HG03439 (cell line): ENCODE results near the gene ELMO3.
A peak's percentile ranks its signal among the peaks of the same experiment; 100 is the strongest.

ENCODE experiments used
- ATAC-seq: cut with Tn5 transposase; IDR thresholded peaks from one replicate; pipeline ENCODE4 v1.9.1; 2021; ENCODE audit warnings: mild to moderate bottlenecking, moderate library complexity; ENCODE audit not compliant: unreplicated experiment

Gene ELMO3

DNA sequence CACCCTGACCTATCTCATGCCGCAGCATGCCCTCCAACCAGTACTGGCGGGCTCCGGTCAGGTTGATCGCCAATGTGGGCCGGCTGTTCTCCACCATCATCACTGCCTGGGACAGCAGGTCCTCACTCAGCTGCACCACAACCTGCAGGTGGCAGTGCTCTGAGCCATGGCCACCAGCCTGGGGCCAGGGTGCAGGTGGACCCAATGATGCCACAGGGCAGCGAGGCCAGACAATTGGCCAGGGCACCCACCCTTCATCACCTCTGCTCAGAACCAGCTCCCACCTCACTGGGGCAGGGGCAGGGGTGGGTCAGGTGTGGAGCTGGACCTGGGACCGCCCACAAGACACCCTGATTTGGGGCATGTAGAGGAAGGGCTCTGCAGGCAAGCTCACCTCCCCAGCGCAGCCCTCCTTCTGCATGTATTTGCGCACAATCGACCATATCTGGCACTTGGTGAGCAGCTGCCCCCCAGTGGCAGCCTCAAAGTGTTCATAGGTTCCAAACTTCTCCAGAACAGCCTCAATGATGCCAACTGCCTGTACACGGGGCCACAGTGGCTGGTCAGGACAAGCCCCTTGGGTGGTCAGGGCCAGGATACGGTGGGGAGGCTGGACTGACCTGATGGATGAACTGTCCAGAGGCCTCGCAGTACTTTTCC is 19.4 kb upstream of the ELMO3 start:
- ATAC-seq, result no peak

DNA sequence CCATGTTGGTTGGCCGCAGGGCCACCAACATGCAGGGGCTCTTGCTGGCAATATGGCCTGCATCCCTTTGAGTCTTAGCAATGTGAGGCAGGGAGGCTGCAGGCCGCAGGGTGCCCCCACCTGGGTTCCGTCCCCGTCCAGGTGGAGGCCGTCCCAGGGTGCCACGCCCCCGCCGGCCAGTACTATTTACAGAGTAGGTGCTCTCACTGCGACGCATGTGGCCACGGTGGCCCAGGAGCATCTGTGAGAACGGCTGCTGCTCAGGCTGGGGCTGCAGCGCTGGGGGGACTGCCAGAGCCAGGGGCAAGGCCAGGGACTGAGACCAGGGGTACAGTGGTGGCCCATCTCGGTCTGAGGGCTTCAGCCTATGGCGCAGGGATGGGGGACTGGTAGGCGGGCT is 18.8 kb upstream of the ELMO3 start:
- no peak for ATAC-seq

- ATAC-seq, result no peak
These were observed 17.6 kb upstream of the ELMO3 start for GRCh38 chr16:67181346-67181745.

DNA sequence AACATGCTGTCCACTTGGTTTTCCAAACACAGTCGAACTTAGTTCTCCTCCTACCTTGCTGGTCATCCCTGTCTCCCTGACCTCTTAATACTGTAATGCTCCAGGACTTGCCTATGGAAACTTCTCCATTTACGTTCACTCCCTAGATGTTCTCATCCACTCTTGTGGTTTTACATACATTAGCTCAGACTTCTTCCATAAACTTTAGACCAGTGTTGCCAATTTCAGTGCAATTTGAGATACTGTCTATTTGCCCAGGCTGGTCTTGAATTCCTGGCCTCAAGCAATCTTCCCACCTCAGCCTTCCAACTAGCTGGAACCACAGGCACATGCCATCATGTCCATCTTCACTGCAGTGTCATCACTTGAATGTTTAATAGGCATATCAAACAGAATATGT is 16.6 kb upstream of the ELMO3 start:
- no peak for ATAC-seq

DNA sequence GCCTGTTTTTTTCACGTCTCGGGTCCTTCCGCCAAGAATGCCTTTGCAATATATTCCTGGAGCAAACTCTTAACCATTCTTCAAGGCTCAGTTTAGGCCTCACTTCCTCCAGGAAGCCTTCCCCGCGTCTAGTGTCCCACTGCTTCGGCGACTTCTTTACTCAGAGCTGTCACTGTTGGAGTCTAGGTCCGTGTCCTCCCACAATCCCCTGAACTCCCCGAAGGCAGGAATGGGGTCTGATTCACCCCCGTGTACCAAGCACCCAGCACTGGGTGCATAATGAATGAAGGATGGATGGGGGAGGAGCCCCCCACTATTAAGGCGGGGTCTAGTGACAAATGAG is 15.7 kb upstream of the ELMO3 start:
- ATAC-seq, result no peak

DNA sequence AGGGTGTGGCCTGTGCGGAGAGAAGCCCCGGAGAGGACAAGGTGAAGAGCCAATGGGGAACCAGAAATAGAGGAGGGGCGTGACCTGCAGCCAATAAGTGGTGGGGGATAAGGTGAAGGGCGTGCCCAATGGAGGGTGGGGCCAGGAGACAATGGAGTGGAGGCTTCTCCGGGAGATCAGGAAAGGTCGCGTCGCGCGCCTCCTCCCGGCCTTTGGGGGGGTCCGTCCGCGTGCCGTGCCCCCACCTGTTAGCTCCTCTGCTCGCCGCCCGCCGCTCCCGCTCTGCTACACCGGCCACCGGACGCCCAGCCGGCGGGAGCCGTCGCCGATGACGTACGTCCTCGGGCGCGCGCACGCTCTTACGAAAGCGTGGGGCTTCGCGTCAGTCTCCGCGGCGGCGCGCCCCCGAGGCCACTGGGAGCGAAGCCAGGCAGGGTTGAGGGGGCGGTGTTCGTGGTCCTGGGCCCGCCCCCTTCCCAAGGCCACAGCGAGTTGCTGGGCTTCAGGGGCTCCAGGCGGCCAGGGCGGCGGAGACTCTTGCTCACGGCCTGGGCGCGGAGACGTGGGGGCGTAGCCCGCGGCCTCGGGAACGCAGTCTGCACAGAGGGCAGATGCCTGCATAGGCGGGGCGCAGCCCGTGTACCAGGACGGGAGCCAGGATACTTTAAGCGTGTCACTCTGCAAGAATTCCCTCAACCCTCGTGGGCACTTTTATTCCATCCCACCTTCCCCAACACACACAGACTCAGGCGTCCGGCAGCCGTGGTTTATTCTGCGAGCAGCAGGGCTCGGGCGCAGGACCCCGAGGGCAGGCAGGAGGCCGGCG is 15.1 kb upstream of the ELMO3 start, which contains the start of gene MATCAP1:
MATCAP1 (minus strand) TSS at position 337 of the 826 bp plus-strand sequence. CDS start 3,353 bp downstream, outside the sequence.
- peak; percentile 82 for ATAC-seq

DNA sequence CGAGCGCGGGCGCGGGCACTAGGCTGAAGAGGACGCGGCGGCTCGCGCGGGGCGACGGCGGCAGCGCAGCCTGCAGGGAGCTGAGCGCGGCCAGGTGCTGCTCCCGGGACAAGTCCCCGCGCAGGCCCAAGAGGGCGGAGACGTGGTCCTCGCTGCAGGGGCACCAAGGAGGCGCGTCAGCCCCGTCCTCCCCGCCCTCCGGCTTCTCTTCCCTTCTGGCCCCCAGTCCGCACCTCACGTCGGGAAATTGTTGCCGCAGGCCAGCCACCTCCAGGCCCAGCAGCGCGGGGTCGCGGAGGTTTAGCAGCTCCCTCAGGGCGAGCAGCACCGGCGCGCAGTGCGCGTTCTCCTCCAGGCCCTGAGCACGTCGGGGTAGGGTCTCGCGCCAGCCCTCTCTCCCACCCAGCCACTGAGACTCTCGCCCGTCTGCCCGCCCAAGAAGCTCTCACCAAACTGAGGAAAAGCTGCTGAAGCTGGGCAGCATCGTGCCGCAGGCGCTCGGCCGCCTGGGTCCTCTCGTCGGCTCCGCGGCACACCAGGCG is 14.4 kb upstream of the ELMO3 start:
- ATAC-seq, result peak; percentile 7

- ATAC-seq, result no peak
These were observed 13.8 kb upstream of the ELMO3 start for GRCh38 chr16:67184995-67185650.

DNA sequence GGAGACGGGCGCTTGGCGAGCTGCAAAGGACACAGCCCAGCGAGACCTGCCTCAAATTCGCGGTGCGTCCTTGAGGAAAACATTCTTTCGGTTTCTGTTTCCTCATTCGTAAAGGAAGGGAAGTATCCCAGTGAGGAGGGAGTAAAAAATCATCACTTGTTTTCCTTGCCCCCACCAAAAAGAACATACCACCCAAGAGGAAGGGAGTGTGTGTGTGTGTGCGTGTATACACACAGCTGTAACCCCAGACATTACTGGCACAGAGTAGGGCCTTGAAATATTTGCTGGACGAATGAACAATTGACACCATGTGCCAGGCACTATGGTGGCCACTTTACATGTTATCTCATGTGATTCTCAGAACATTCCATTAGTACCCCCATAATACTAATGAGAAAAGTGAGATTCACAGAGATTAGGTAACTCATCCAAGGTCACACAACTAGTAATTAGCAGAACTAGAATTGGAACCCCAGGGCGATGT is 13.2 kb upstream of the ELMO3 start:
- no peak for ATAC-seq

- ATAC-seq, result no peak
These were observed 12.4 kb upstream of the ELMO3 start for GRCh38 chr16:67186550-67186950.

- ATAC-seq, result no peak
These were observed 11.6 kb upstream of the ELMO3 start for GRCh38 chr16:67187175-67187890.

DNA sequence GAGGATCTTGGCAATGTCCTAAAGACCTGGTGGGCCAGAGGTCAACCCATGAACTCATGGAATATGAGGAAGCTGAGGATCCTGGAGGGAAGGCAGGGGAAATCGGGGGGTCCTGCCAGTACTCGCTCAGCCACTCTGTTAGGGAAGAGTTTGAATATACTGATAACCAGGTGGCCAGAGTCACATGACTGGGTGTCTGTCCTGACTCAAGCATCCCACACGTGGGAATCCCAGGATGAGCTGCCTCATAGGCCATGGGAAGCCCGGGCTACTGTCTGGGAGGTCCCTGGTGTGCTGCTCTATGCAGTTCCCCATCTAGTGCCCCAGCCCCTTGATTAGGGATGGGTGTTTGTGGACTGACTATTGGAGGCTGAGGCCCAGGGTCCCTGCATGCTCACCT is 10.6 kb upstream of the ELMO3 start:
- no peak for ATAC-seq

GRCh38 chr16:67188798-67189197 is 10.1 kb upstream of the ELMO3 start:
- ATAC-seq, result no peak

- no peak for ATAC-seq
These were observed 8.9 kb upstream of the ELMO3 start, which contains the start of gene EXOC3L1 for GRCh38 chr16:67190041-67190440. EXOC3L1 (minus strand) TSS chr16:67190136; CDS start chr16:67189676, 460 bp downstream.

DNA sequence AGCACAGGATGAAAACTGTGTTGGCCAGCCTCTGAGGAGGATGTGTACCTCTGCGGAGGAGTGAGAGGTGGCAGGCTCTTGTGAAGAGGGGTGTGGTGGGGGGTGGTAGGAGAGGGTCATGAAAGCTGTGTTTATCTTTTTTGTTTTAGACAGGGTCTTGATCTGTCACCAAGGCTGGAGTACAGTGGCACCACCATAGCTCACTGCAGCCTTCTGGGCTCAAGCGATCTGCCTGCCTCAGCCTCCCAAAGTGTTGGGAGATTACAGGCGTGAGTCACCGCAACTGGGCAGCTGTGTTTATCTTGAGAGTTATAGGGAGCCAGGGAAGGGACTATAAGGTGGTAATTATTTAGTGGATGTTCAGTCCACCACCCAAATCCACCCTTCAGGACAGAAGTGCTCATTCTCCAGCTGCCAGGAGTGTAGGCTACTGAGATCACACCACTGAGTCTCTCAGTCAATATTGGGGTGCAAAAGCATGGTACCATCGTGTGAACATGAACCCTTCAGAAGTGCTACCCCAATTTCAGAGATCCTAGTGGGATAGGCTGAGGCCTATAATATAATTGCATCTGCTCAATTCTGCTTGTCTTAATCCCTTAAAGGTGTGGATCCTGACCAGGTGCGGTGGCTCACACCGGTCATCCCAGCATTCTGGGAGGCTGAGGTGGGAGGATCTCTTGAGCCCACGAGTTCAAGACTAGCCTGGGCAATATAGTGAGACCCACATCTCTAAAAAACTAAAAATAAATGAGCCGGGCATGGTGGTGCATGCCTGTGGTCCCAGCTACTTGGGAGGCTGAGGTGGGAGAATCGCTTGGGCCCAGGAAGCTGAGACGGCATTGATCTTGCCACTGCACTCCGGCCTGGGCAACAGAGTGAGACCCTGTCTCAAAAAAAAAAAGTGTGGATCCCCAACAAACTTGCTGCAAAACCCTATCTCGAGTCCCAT is 8.2 kb upstream of the ELMO3 start:
- ATAC-seq, result no peak

DNA sequence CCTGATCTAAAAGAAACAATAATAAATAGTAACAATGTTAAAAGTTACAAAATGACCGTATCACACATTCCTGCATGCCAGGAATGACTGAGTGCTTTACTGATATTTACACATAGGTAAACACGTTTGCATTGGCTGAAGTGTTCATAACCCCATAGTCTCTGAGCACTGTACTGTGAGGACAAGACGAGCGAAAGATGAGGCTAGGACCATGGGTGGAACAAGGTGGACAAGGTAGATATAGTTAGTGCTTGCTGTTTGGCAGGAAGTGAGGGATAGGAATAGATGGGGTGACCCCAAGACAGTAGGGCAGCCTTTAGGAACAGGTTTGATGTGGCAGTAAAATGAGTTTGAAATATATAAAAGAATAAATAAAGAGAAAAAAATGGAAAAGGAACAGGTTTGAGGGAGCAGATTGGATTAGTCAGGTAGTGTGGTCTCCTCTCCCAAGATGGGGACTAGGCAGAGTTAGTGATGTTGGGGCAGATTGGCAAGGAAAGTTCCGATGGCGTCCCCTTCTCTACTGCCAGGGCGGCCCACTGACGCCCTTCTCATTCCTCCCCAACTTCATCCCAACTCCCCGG is 7.4 kb upstream of the ELMO3 start:
- peak; percentile 5 for ATAC-seq

- ATAC-seq, result peak; percentile 82
These were observed 6.8 kb upstream of the ELMO3 start, which contains the start of gene E2F4 for GRCh38 chr16:67191995-67192681. E2F4 (plus strand) TSS chr16:67192155; CDS start chr16:67192228, 73 bp downstream.

DNA sequence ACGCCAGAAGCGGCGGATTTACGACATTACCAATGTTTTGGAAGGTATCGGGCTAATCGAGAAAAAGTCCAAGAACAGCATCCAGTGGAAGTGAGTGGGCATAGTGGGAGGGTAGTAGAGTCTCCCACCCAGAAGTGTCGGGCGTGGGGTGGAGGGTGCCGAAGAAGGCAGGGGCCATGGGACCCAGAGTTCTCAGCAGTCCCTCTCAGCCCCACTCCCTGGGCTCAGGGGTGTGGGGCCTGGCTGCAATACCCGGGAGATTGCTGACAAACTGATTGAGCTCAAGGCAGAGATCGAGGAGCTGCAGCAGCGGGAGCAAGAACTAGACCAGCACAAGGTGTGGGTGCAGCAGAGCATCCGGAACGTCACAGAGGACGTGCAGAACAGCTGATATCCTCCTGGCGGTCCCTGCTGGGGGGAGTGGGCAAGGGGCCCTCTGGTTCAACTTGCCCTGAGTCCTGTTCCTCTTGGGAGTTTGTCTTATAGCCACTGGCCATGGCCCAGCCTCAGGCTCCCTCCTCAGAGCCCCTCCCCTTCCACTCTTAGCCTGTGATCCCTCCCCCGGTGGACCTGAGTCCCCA is 6.1 kb upstream of the ELMO3 start:
- peak; percentile 6 for ATAC-seq
